ENCODE measurements around the gene KCTD19.

Gene KCTD19

DNA sequence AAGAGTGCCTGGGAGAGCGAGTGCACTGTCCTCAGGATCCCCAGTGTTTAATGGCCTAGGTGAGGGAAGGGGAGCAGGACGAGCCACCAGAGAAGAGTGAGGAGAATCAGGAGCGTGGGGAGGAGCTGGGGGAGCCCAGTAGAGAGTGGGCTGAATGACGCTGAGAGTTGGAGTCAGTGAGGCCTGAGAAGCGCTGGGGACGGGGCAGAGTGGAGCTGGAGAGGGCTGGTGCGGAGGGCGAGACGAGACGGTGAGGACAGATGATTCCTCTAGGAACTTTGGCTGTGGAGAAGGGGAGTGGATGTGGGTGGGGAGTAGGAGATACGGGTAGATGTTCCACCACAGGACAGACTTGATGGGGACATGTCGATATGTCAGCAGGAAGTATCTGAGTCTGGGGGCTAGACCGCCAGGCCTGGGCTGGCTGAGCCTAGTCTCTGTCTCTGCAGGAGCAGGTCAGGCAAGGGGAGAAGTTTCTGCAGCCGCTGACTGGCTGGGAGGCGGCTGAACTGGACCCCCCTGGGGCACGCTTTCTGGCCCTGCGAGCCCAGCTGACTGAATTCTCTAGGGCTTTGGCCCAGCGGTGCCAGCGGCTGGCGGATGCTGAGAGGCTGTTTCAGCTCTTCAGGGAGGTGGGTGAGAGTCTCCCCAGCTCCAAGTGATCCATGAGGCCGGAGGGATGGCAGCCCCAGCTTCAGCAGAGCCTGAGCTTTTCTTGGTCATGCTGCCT lies 42.5 kb downstream of the KCTD19 start:
- H3K23ac ChIP-seq (ENCODE audit: low read length): no peak overlapping the region
- no peak overlapping the region for H3K4ac ChIP-seq (ENCODE audit: low read depth, low read length)
- no peak overlapping the region for H3K4me2 ChIP-seq (ENCODE audit: low read length)
- peaks cover 4% of the 10 kb centered on the region for H3K27me3 ChIP-seq (ENCODE audit: insufficient read depth, low read length)
- H2BK120ac ChIP-seq (ENCODE audit: insufficient read depth, low read length, poor library complexity): no peak overlapping the region
- H2BK5ac ChIP-seq (ENCODE audit: low read depth, low read length, poor library complexity): no peak overlapping the region
- no peak overlapping the region for H3K14ac ChIP-seq (ENCODE audit: low read length)
- no peak overlapping the region for H3K4me3 ChIP-seq (ENCODE audit: low read depth, low read length)
- no peak overlapping the region for H3K18ac ChIP-seq (ENCODE audit: low read length)
- WGBS (ENCODE audit: extremely low coverage, insufficient coverage, insufficient read length): no CpG with 5 or more reads among the region's 21 CpGs
- no peak overlapping the region for H3K27ac ChIP-seq (ENCODE audit: low read depth, low read length)
- H4K12ac ChIP-seq (ENCODE audit: low read depth, low read length): no peak overlapping the region
- peaks cover 3% of the 10 kb centered on the region for H3K79me1 ChIP-seq (ENCODE audit: low read length)
- H3K4me1 ChIP-seq (ENCODE audit: control insufficient read depth in 1 of 2, insufficient read depth in 2 of 2, low read length in 2 of 2): peaks cover 4 to 6% of the 10 kb centered on the region in 2 experiments
- H3K9me3 ChIP-seq (ENCODE audit: insufficient read depth, low read depth, low read length): peaks cover 1% of the 10 kb centered on the region
- H2AFZ ChIP-seq (ENCODE audit: insufficient read depth, low read length, poor library complexity): no peak overlapping the region
- H3K9ac ChIP-seq (ENCODE audit: low read length): no peak overlapping the region
- H2AK5ac ChIP-seq (ENCODE audit: low read length): no peak overlapping the region
- no peak for DNase-seq
- no peak overlapping the region for H4K91ac ChIP-seq (ENCODE audit: low read depth, low read length)
- H2BK12ac ChIP-seq (ENCODE audit: low read length): no peak overlapping the region
- no peaks in the 10 kb centered on the region for H3K36me3 ChIP-seq (ENCODE audit: control insufficient read depth in 1 of 2, insufficient read depth in 2 of 2, low read length in 2 of 2)
- H3K79me2 ChIP-seq (ENCODE audit: control insufficient read depth, insufficient read depth, low read length, poor library complexity): no peaks in the 10 kb centered on the region
- no peak overlapping the region for H4K8ac ChIP-seq (ENCODE audit: low read depth, low read length)

DNA sequence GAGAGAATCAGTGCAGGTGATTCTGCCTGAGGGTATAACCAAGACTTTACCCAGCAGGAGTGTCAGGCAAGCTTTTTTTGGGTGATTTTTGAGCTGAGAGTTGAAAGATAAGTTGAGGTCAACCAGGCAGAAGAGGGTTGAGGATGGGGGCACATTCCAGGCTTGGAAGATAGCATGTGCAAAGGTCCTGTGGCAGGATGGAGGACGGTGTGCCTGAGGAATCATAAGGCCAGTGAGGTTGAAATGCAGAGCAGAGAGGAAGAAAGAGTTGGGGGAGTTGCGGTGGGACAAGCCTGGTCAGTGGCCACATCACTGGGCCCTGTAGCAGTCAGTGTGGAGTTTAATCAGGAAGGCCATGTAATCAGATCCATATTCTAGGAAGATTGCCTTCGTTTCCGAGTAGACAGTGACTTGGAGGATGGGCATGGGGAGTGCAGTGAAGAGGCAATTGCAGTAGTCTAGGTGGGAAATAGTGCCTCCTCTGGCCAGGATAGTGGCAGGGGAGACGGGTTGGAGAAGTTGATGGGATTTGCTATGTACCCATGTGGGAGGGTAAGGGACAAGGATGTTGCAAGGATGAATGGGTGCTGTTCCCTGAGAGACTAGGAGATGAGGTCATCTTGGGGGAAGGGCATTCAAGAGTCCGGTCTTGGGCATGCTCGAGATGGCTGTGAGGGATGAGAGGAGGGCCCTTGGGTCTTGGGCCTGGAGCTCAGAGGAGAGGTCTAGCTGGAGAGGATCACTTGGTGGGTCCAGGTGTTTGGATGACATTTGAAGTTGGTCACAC lies 43.3 kb downstream of the KCTD19 start:
- H3K23ac ChIP-seq (ENCODE audit: low read length): no peak overlapping the region
- no peak overlapping the region for H3K14ac ChIP-seq (ENCODE audit: low read length)
- H4K12ac ChIP-seq (ENCODE audit: low read depth, low read length): no peak overlapping the region
- H3K27me3 ChIP-seq (ENCODE audit: insufficient read depth, low read length): peaks cover 4% of the 10 kb centered on the region
- no peak overlapping the region for H2BK12ac ChIP-seq (ENCODE audit: low read length)
- no peak overlapping the region for H3K4ac ChIP-seq (ENCODE audit: low read depth, low read length)
- H3K4me1 ChIP-seq (ENCODE audit: control insufficient read depth in 1 of 2, insufficient read depth in 2 of 2, low read length in 2 of 2): peaks cover 7 to 12% of the 10 kb centered on the region in 2 experiments
- no peak overlapping the region for H4K91ac ChIP-seq (ENCODE audit: low read depth, low read length)
- no peaks in the 10 kb centered on the region for H3K36me3 ChIP-seq (ENCODE audit: control insufficient read depth in 1 of 2, insufficient read depth in 2 of 2, low read length in 2 of 2)
- no peak overlapping the region for H3K27ac ChIP-seq (ENCODE audit: low read depth, low read length)
- peaks cover 1% of the 10 kb centered on the region for H3K9me3 ChIP-seq (ENCODE audit: insufficient read depth, low read depth, low read length)
- WGBS (ENCODE audit: extremely low coverage, insufficient coverage, insufficient read length): no CpG with 5 or more reads among the region's 7 CpGs
- H4K8ac ChIP-seq (ENCODE audit: low read depth, low read length): no peak overlapping the region
- no peak overlapping the region for H3K4me2 ChIP-seq (ENCODE audit: low read length)
- no peaks in the 10 kb centered on the region for H3K79me2 ChIP-seq (ENCODE audit: control insufficient read depth, insufficient read depth, low read length, poor library complexity)
- no peak overlapping the region for H2BK5ac ChIP-seq (ENCODE audit: low read depth, low read length, poor library complexity)
- no peak overlapping the region for H3K18ac ChIP-seq (ENCODE audit: low read length)
- DNase-seq: no peak
- no peak overlapping the region for H3K4me3 ChIP-seq (ENCODE audit: low read depth, low read length)
- H3K9ac ChIP-seq (ENCODE audit: low read length): no peak overlapping the region
- peaks cover 6% of the 10 kb centered on the region for H3K79me1 ChIP-seq (ENCODE audit: low read length)
- H2AFZ ChIP-seq (ENCODE audit: insufficient read depth, low read length, poor library complexity): no peak overlapping the region
- no peak overlapping the region for H2AK5ac ChIP-seq (ENCODE audit: low read length)
- H2BK120ac ChIP-seq (ENCODE audit: insufficient read depth, low read length, poor library complexity): no peak overlapping the region

DNA sequence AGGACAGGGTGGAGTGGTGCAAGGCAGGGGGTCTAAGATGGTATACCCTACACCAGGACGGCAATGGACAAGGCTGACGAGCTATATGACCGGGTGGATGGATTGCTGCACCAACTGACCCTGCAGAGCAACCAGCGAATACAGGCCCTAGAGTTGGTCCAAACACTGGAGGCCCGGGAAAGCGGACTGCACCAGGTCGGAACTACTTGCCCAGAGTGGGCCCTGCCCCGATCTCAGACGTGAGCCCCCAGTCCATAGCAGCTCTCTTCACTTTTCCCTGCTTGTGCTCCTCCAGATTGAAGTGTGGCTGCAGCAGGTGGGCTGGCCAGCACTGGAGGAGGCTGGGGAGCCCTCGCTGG lies 44.1 kb downstream of the KCTD19 start:
- no peak overlapping the region for H2BK12ac ChIP-seq (ENCODE audit: low read length)
- peaks cover 4% of the 10 kb centered on the region for H3K27me3 ChIP-seq (ENCODE audit: insufficient read depth, low read length)
- no peaks in the 10 kb centered on the region for H3K36me3 ChIP-seq (ENCODE audit: control insufficient read depth in 1 of 2, insufficient read depth in 2 of 2, low read length in 2 of 2)
- no peak overlapping the region for H3K4ac ChIP-seq (ENCODE audit: low read depth, low read length)
- H3K18ac ChIP-seq (ENCODE audit: low read length): no peak overlapping the region
- H4K8ac ChIP-seq (ENCODE audit: low read depth, low read length): no peak overlapping the region
- H2BK5ac ChIP-seq (ENCODE audit: low read depth, low read length, poor library complexity): no peak overlapping the region
- no peak overlapping the region for H2BK120ac ChIP-seq (ENCODE audit: insufficient read depth, low read length, poor library complexity)
- H3K79me2 ChIP-seq (ENCODE audit: control insufficient read depth, insufficient read depth, low read length, poor library complexity): no peaks in the 10 kb centered on the region
- no peak overlapping the region for H3K4me2 ChIP-seq (ENCODE audit: low read length)
- peaks cover 1% of the 10 kb centered on the region for H3K9me3 ChIP-seq (ENCODE audit: insufficient read depth, low read depth, low read length)
- no peak for DNase-seq
- no peak overlapping the region for H2AFZ ChIP-seq (ENCODE audit: insufficient read depth, low read length, poor library complexity)
- no peak overlapping the region for H3K23ac ChIP-seq (ENCODE audit: low read length)
- H3K9ac ChIP-seq (ENCODE audit: low read length): no peak overlapping the region
- no peak overlapping the region for H3K27ac ChIP-seq (ENCODE audit: low read depth, low read length)
- peaks cover 6% of the 10 kb centered on the region for H3K79me1 ChIP-seq (ENCODE audit: low read length)
- H4K12ac ChIP-seq (ENCODE audit: low read depth, low read length): no peak overlapping the region
- no peak overlapping the region for H4K91ac ChIP-seq (ENCODE audit: low read depth, low read length)
- H3K4me1 ChIP-seq (ENCODE audit: control insufficient read depth in 1 of 2, insufficient read depth in 2 of 2, low read length in 2 of 2): peaks cover 8 to 15% of the 10 kb centered on the region in 2 experiments
- WGBS (ENCODE audit: extremely low coverage, insufficient coverage, insufficient read length): no CpG with 5 or more reads among the region's 10 CpGs
- H3K14ac ChIP-seq (ENCODE audit: low read length): no peak overlapping the region
- no peak overlapping the region for H2AK5ac ChIP-seq (ENCODE audit: low read length)
- H3K4me3 ChIP-seq (ENCODE audit: low read depth, low read length): no peak overlapping the region

DNA sequence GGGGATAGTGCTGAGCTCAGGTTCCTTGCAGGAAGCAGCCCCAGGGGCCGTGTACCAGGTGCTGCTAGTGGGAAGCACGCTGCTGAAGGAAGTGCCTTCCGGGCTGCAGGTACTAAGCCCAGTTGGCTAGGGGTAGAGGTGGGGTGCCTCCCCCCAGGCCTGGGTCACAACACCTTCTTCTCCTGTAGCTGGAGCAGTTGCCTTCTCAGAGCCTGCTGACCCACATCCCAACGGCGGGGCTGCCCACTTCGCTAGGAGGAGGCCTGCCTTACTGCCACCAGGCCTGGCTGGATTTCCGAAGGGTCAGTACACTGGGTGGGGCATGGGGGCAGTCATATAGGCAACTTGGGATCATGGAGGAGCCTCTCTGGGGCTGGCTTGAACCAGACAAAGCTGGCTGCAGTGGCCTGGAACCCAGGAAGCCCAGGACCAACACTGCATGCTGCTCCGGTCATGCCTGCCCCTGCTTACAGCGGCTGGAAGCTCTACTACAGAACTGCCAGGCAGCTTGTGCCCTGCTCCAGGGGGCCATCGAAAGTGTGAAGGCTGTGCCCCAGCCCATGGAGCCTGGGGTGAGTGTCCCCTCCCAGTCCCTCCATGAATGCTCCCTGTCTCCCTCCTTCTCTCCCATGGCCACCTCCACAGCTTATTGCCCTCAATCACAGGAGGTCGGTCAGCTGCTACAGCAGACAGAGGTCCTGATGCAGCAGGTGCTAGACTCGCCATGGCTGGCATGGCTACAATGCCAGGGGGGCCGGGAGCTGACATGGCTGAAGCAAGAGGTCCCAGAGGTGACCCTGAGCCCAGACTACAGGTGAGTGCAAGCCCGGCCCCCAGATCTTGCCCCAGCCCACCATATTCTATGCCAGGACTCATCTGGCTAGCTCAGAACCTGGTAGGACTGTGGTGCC lies 44.8 kb downstream of the KCTD19 start:
- H4K91ac ChIP-seq (ENCODE audit: low read depth, low read length): no peak overlapping the region
- no peak overlapping the region for H2AFZ ChIP-seq (ENCODE audit: insufficient read depth, low read length, poor library complexity)
- H3K9ac ChIP-seq (ENCODE audit: low read length): no peak overlapping the region
- no peak overlapping the region for H2BK5ac ChIP-seq (ENCODE audit: low read depth, low read length, poor library complexity)
- DNase-seq: no peak
- H3K36me3 ChIP-seq (ENCODE audit: control insufficient read depth in 1 of 2, insufficient read depth in 2 of 2, low read length in 2 of 2): no peaks in the 10 kb centered on the region
- no peaks in the 10 kb centered on the region for H3K79me2 ChIP-seq (ENCODE audit: control insufficient read depth, insufficient read depth, low read length, poor library complexity)
- H3K4me3 ChIP-seq (ENCODE audit: low read depth, low read length): no peak overlapping the region
- H3K4me1 ChIP-seq (ENCODE audit: control insufficient read depth in 1 of 2, insufficient read depth in 2 of 2, low read length in 2 of 2): peaks cover 9 to 16% of the 10 kb centered on the region in 2 experiments
- WGBS (ENCODE audit: extremely low coverage, insufficient coverage, insufficient read length): no CpG with 5 or more reads among the region's 14 CpGs
- peaks cover 1% of the 10 kb centered on the region for H3K9me3 ChIP-seq (ENCODE audit: insufficient read depth, low read depth, low read length)
- no peak overlapping the region for H4K8ac ChIP-seq (ENCODE audit: low read depth, low read length)
- no peak overlapping the region for H2BK12ac ChIP-seq (ENCODE audit: low read length)
- H3K27me3 ChIP-seq (ENCODE audit: insufficient read depth, low read length): peaks cover 4% of the 10 kb centered on the region
- no peak overlapping the region for H3K27ac ChIP-seq (ENCODE audit: low read depth, low read length)
- H3K4ac ChIP-seq (ENCODE audit: low read depth, low read length): no peak overlapping the region
- no peak overlapping the region for H3K14ac ChIP-seq (ENCODE audit: low read length)
- peaks cover 6% of the 10 kb centered on the region for H3K79me1 ChIP-seq (ENCODE audit: low read length)
- no peak overlapping the region for H2AK5ac ChIP-seq (ENCODE audit: low read length)
- H3K23ac ChIP-seq (ENCODE audit: low read length): no peak overlapping the region
- no peak overlapping the region for H4K12ac ChIP-seq (ENCODE audit: low read depth, low read length)
- H3K18ac ChIP-seq (ENCODE audit: low read length): no peak overlapping the region
- no peak overlapping the region for H2BK120ac ChIP-seq (ENCODE audit: insufficient read depth, low read length, poor library complexity)
- no peak overlapping the region for H3K4me2 ChIP-seq (ENCODE audit: low read length)
